GM12872 (cell line): ENCODE results near the gene ANAPC7.

Experiments
- TF ChIP-seq, protein P1 (sequence below): IDR thresholded peaks from 3 replicates; pipeline ENCODE4 v1.5.1; 2011; ENCODE audit warnings: low read depth, mild to moderate bottlenecking, low read length, moderate library complexity; ENCODE audit not compliant: insufficient read depth

Gene ANAPC7

DNA sequence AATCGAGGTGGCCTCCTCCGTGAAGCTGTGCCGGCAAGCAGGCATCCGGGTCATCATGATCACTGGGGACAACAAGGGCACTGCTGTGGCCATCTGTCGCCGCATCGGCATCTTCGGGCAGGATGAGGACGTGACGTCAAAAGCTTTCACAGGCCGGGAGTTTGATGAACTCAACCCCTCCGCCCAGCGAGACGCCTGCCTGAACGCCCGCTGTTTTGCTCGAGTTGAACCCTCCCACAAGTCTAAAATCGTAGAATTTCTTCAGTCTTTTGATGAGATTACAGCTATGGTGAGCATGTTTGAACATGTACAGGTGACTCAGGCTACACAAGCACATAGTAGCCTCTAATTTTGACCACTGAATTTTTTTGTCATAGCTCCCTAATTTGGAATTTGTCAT is 62.8 kb downstream of the ANAPC7 start:
- TF ChIP-seq, protein P1, sequence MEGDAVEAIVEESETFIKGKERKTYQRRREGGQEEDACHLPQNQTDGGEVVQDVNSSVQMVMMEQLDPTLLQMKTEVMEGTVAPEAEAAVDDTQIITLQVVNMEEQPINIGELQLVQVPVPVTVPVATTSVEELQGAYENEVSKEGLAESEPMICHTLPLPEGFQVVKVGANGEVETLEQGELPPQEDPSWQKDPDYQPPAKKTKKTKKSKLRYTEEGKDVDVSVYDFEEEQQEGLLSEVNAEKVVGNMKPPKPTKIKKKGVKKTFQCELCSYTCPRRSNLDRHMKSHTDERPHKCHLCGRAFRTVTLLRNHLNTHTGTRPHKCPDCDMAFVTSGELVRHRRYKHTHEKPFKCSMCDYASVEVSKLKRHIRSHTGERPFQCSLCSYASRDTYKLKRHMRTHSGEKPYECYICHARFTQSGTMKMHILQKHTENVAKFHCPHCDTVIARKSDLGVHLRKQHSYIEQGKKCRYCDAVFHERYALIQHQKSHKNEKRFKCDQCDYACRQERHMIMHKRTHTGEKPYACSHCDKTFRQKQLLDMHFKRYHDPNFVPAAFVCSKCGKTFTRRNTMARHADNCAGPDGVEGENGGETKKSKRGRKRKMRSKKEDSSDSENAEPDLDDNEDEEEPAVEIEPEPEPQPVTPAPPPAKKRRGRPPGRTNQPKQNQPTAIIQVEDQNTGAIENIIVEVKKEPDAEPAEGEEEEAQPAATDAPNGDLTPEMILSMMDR = no peak

DNA sequence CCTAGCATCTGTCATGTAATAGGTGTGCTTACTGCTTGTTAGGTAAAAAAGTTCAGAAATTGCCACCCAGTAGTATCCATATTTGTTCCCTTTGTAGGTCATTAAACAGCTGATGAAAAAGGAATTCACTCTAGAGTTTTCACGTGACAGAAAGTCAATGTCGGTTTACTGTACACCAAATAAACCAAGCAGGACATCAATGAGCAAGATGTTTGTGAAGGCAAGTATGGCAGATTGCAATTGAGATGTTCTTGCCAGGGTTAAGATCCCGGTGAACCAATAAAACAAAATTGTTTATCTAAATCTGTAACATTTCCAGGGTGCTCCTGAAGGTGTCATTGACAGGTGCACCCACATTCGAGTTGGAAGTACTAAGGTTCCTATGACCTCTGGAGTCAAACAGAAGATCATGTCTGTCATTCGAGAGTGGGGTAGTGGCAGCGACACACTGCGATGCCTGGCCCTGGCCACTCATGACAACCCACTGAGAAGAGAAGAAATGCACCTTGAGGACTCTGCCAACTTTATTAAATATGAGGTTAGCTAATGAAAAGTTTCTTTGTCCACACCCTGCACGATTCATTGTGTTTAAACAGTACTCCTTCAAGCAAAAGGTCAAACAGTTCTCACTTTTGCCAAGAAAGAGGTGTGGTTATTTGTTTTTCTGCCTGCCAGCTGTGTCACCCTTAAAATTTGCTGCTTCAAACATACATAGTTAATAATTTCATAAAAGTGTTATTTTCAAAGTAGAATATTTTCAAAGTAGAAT is 64.1 kb downstream of the ANAPC7 start:
- TF ChIP-seq, protein P1 = no peak

DNA sequence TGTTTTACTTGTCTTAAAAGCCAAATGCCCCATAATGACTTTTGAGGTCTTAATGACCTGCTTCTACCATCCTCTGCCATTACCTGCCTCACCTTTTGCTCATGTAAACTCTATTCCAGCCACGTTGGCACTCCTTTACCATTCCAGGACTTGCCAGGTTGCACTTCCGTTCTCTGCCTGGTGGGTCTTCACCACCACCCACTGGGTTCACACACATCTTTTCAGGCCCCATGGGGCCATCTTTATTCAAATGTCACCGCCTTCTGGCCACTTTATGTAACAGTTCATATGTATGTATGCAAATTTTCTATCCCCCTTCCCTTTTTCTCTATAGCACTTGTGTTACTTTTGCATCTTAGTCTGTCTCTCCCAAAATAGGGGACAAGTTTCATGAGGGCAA is 64.8 kb downstream of the ANAPC7 start:
- TF ChIP-seq, protein P1 = no peak; the same call in 2 of the 3 replicates

DNA sequence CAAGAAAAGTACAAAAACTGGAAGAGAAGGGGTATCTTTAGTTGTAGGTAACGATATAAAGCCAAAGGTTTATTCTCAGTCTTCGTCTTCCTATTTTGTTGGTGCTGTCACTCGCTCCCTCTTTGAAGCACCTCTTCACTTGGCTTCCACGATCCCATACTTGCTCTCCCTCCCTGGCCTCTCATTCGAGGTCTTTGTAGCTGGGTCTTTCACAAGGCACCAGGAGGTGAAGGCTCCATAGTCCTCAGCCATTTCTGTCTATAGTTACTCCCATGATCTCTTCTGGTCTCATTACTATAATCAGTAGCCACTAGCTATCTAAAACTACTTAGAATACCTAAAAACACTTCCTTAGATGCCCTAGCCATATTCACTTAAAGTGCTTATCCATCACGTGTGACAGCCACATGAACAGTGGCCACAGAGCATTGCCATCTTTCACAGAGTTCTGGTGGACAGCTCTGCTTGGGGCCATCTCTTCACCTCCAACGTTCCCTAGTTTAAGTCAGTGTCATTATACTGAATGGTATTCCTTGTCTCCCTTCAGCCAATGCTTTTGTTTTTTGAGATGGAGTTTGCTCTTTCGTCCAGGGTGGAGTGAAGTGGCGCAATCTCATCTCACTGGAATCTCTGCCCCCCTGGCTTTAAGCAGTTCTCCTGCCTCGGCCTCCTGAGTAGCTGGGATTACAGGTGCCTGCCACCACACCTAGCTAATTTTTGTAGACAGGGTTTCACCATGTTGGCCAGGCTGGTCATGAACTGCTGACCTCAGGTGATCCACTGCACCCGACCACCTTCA is 65.4 kb downstream of the ANAPC7 start:
- TF ChIP-seq, protein P1 = no peak

DNA sequence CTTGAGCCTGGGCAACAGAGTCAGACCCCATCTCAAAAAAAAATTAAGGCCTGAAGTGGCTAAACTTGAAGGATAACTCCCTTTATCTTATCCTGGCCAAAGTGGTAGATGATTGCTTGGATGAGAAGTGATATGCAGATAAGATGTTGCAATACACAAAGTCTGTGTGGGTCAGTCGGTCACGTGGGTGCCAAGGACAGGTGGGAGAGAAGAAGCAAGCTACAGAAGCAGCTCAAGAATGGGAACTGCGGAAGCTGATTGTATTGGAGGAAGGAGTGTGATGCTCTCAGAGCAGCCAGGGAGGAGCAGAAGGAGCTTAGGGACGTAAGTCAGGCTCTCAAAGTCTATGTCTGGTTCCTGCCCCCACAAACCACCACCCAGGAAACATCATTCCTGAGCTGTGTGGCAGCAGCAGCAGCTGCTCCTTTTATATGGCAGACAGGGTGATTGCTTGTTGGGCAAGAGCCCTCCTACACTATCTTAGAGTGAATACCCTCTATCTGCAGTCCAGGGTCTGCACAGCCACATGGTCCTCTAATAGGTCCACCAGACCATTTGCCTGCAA is 67.9 kb downstream of the ANAPC7 start:
- TF ChIP-seq, protein P1 = no peak

DNA sequence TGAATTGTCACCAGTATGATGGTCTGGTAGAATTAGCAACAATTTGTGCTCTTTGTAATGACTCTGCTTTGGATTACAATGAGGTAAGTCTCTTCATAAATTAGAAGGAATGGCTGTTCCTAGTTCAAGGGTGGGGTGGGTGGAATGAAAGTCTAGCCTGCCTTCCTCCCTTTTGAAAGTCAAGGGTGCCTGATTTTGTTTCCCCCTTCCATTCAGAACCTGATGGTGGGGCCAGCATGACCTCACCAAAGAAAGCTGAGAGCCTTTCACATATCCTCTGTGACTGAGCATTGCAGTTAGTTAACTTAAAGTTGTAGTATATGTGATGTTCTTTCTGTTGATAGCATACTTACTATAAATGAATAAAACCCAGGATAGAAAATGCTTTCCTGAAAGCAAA is 70.3 kb downstream of the ANAPC7 start:
- TF ChIP-seq, protein P1 = no peak

DNA sequence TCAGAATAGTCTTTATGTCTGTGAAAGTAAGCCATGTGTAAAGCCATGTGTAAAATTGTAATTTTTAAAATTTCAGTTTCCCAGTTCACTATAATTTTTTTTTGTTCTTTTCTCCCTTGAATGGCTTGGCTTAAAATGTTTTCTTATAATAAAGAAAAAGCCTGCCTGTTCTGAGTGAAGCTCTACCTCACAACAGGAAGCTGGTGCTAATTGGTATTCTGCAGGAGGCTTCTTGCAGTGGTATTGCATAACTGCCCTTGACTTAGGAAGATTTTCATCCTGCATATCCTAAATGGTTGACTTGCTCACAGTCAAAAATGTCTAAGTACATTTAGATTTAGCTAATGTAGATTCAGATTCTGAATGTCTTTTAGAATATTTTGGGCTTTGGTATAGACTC is 73.0 kb downstream of the ANAPC7 start:
- TF ChIP-seq, protein P1 = no peak
